NCI-H2081 (cell line): ENCODE measurements around the gene RAPGEF1.

ENCODE experiments used
- DNase-seq, 2 experiments: peaks; one replicate each; lab custom pipeline; 2025; lab: John Stamatoyannopoulos, UW

RAPGEF1 gene

DNA sequence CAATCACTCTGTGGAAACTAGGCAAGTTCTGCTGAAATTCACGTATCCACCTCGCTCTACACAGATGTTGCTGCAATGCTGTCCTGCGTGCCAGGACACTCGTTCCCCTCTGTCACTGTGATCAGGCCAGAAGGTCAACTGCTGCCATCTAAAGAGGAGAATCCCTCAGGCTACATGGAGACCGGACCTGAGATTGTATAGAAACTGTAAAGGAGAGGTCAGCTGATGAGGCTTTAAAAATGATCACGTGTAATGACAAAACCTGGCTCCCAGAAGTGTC lies 114.4 kb downstream of the RAPGEF1 start:
- no peak for DNase-seq

DNA sequence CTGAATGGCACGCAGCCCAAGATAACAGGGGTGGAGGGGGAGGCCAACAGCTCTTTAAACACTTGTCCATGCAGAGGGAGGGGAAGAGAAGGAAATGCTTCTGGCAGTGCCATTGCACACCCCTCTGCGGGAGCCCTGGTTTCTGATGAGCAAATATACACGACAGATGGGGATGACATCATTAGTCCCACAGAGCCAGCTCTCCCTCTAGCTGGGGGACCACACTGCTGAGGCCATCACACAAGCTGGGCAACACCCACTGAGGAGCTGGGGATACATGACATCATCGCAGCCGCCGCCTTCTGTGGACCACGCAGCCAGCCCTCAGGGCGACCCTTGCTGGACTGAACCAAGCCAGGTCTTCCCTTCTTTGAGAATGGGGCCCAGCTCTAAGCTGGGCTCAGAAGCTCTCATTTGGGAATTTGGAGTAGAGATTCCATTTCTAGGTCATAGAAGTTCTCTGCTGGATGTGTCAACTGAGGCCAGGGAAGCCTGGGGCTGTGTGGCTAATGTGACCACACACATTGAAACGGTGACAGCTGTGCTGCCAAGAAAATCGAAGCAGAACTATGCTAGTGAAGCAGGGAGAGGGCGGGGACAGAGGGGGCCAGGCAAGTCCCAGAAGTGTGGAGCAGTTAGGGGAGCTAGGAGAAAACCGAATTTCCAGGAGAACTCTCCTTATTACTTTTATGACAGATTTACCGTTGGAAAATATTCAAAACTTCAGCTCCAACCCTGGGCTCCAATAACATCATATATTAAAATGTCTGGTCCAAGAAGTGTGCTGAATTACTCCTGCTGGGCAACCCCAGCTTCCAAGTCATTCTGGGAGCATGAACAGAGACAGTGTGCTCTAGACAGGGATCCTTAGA lies 115.0 kb downstream of the RAPGEF1 start:
- DNase-seq = peak in 1 of 2 experiments; percentile 35

DNA sequence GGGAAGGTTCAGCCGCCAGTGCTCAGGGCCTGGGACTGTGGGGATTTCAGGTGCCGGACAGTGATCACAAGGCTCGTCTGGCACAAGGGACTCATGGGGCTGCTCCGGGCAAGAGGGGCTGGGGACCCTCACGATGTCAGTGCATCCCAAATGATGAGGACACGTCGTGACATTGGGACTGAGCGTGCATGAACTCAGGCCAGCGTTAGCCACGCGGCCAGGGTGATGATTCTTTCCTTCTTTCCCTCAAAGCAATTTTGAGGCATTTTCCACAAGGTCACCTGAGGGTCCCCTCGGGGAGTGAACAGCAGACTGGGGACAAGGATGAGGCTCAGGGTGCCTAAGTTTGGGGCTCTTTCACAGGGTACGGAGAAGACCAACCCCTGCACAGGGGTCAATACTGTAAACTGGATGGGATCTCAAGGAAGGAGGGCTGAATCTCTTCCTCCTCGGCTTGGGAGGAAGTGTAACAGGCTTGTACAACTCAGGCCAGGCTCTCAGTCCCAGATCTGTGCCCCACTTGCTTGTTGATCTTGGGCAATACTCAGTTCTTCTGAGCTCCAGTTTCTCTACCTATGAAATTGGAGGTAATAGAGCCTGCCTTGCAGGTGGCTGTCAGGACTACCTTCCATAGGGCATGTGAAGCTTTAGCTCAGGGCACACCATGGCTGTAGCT lies 116.1 kb downstream of the RAPGEF1 start:
- no peak for DNase-seq

DNA sequence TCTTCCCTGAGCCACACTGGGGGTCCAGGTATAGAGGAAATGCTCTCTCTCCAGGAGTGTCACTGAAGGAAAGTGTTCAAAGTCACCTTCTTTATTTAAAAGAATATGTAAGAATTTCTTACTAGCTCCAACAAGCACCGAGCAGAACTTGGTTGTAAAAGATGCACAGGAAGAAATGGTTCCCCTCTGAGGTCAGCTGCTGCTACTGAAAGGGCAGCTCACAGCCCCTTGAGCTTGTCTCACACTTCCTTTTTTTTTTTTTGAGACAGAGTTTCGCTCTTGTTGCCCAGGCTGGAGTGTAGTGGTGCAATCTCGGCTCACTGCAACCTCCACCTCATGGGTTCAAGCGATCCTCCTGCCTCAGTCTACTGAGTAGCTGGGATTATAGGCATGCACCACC lies 117.4 kb downstream of the RAPGEF1 start:
- DNase-seq = no peak

DNA sequence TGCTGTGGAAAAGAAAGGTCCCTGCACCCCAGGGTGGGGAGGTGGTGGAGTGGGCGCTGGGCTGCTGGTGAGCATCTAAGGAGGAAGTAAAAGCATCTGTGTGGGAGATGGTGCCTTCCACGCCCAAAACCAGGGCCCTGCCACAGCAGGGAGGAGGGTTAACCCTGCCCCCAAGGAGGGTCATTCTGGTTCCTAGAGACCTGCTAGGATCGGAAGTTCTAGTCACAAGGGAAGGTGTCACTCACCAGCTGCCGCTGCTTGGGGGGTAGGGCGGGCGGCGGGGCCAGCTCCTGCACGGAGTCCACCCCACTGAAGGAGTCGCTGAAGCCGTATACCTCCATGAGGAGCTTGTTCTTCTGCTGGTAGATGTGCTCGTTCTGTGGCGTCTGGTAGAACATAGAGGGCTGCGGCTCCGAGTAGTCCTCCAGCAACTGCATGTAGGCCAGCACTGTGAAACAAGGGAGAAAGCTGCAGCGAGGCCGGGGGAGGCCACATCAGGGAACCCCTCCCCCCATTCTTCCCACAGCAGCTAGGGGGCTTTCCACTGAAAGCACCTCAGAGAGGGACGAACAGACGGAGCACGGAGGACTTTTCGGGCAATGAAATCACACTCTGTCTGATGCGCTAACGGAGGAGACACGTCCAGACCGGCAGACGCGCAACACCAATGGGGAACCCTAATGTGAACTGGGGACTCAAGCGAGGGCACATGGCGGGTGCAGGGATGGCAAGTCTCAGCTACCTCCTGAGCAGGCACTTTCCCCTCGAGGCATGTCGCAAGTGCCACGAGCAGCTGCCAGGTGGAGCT lies 118.1 kb downstream of the RAPGEF1 start:
- no peak for DNase-seq

DNA sequence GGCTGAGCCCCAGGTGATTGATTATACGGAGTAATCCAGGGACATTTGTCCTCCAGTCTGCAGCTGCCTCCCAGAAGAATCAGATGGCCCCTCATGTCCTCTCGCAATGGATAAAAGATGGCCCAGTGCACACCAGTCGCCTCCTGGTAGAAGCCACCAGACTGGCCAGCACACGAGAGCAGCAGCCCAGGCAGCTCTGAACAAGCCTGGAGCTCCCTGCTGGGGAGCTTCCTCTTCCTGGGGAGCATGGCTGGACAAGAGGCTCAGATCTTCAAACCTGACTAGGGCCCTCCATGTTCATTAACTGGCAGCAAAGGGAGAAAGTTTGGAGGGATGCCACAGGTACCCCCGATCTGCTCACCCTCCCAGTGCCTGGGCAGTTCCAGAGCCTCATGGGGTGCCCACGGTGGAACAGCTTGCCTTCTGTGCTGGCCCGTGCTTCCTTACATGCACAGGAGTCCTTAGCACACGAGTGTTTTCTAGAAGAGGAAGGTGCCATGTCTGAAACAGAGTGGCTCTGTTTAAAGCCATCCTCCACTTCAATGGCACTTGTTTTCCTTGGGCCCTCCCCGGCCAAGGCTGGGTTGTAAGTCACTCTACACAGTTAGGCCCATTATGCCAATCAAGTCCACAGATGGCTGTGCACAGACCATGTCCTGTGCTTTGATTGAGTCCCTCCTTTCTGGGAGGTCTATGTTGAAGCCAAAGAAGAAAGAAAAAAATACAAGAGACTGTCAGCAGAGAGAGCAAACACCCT lies 118.9 kb downstream of the RAPGEF1 start:
- no peak for DNase-seq

DNA sequence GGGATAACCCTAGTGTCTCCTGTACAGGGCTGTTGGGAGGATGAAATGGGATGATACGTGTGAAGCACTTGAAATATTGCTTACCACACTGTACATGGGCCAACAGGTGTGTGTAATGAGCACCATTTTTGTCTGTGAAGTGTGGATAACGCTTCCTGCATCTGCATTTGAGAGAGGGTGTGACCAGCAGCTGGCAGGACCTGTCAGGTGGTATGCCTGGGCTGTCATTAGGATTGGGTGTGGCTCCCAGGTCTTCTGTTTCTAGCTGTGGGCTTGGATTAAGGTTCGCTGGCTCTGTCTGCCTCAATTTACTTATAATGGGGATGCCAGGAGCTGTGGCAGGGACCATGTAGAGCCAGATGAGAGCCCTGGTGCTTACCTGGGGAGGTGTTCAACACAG lies 120.2 kb downstream of the RAPGEF1 start:
- DNase-seq = no peak

DNA sequence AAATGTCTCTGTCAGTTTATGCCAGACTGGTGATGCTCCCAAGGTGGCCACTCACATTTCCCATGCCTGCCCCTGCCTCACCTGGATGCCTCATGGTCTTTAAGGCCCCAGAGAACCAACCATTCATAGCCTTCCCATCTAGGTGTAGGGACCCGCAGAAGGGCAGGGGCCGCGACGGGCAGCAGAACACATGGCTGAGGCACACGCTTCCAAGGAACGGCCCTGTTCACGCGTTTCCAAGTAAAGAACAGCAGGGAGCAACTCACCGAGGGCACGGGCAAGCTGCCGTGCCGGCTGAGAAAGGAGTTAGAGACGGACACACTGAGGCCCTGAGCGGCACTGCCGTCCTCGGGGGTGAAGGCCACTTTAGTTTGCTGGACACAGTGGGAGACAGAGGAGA lies 121.1 kb downstream of the RAPGEF1 start:
- no peak for DNase-seq

DNA sequence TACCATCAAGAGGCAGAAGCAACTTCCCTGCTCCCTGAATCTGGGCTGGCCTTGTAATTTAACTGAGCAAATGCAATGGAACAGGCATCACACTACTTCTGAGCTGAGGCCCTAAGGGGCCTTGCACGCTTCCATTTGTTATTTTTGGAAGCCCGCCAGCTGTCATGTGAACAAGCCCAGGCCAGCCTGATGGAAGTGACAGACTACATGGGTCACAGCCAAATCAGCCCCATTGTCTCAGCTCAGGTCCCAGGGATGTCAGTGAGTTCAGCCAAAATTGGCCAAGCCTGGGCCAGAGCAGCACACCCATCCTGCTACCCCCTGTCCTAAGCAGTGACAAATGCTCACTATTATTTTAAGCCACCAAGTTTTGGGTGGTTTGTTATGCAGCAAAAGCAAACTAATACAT lies 121.8 kb downstream of the RAPGEF1 start:
- DNase-seq = peak; percentile 54 to 56

DNA sequence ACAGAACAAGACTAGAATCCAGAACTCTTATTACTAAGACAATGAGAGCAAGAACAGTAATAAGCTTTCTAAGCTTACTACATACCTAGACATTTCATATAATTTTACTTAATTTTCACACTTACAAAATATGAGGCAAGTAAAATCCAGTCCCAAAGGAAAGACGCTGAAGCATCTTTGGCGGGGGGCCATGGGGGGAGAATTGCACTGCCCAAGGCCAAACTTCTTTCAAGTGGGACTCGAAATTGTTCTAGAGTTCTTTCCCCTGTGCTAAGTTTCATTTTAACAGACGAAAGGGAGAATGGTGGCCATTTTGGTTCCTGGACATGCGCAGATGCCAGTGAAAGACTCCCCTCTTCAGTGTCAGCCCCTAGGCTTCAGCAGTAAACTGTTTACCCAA lies 122.3 kb downstream of the RAPGEF1 start:
- no peak for DNase-seq

DNA sequence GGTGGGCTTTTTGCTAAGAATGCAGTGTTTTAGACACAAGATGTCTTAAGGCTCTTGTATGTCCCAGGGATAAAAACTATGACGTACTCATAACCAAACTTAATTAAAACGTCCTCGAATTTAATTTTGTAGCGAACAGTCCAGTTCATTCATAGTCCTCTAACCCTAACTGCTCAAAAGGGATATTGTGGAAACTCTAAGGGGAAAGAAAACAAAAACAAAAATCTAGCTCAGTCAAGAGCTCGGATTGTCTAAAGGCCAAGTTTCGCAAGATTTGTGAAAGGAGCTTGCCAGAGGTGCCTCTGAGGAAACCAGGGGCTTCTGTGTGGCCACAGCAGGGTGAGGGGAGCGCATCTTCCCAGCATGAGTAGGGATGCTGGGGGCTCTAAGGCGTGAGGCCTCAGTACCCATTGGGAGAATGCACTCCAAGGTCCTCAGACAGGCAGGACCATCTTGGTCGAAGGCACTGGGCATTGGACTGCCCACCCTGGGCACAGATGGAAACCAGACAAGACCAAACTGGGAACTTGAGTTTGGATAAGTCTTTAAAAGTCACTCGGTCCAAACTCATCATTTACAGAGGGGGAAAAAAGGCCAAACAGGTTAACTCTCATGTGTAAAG lies 122.8 kb downstream of the RAPGEF1 start:
- no peak for DNase-seq

DNA sequence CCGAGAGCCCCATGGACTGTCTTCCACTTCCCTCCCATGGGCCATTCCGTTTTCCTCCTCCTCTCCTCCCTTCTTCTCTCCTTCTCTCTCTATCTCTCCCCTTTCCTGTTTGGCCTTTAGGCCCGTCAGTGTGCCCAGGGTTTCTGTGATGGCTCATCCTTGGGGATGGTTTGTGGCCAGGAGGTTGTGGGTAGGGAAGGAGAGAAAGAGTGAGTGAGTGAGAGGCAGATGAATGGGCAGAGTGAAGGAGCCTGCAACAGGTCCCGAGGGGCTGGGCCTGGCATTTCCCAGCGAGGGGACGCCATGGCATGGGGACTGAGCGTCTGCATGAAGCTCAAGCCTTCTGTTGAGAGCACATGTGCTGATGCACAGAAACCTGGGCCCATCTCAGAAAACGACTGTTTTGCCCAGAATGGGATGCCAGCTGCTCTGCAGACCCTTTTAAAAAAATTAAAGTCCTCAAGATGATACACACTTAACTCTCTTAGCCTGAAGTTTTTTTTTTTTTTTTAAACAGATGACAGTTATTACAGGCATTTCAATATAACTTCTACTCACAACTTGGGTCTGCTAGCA lies 125.4 kb downstream of the RAPGEF1 start:
- no peak for DNase-seq

DNA sequence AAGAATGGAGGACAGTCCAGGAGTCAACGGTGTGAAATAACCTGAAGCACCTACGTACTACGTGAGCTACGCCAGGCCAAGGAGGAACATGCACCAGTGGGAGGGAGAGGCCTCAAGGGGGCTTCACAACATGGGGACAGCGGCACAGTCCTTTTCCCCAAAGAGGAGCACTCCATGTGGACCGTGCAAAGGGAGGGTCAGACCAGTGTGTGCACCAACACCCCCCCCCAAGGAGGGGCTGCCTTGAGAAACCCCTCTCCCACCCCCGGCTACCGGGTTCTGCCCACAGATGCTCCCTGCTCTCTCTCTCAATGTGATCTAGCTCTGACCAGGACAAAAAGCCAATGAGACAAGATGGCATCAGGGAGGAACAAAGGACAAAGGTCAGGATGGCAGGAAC lies 126.0 kb downstream of the RAPGEF1 start:
- DNase-seq = no peak

DNA sequence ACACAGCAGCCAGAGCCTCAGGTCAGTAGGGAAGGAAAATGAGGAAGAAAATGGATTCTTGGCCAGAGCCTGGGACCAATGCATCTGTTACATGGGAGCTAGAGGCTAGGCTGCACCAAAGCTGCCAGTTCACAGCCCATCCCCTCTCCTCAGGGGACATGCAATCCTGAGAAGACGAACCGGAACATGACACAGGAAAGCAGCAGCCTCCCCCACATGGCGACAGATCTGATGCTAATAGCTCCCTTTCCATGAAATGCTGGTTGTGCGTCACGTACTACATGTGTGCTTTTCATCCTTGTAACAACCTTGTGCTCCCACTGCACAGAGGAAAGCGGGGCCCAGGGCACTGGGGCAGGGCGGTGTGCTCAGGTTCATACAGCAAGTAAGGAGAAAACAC lies 127.0 kb downstream of the RAPGEF1 start:
- DNase-seq = no peak

DNA sequence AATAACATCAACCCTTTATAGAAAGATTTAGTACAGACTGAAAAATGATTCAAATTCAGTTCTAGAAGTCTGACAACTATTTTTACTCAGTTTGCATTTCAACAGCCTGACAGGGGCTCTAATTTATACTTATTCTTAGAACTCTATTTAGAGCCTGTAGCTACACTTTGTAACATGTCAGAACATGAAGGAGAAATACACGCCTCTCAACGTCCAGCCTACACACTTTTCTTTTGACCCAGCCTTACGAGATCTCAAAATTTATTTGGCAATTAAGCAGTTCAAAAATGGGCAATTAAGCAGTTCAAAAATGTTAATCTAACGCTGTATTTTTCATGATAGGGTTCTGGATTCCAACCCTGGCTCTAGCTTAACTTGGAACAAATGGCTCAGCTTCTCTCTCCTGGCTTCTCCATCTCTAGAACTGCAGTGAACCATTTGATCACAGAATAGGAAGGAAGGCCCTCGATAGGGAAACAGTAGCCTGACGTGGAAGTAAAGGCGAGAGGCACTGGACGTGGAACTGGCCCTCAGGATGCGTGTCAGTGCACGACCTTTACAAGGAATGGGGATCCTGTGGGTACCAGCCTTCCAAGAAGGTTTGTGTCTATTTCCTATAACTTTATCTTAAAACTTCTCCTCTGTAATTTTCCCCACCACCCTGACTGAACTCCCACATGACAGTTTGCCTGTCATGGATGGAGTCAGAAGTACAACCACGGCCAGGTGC lies 128.1 kb downstream of the RAPGEF1 start:
- no peak for DNase-seq

DNA sequence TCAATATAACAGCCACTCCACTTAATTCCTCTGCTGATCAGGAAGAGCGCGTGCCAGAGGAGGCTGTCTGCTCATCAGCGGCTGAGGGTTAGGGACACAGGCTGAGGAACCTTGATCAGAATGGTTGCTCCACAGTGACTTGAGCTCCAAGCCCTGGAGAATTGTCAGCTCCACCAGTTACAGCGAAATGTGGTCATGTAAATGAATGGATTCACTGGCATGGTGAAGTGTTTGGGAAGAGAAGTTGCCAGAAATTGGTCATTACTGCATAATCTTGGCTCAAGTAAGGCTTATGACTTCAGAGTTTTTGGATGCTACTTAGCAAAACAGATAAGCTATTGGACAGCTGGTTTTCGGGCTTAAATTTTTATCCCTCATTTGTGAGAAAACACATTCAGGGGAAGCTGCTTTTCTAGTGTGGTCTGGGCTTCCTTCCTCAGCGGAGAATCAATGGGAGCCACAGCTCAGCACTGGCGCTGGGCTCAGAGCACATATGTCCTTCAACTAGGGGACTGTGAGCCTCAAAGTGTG lies 129.6 kb downstream of the RAPGEF1 start:
- DNase-seq = no peak

DNA sequence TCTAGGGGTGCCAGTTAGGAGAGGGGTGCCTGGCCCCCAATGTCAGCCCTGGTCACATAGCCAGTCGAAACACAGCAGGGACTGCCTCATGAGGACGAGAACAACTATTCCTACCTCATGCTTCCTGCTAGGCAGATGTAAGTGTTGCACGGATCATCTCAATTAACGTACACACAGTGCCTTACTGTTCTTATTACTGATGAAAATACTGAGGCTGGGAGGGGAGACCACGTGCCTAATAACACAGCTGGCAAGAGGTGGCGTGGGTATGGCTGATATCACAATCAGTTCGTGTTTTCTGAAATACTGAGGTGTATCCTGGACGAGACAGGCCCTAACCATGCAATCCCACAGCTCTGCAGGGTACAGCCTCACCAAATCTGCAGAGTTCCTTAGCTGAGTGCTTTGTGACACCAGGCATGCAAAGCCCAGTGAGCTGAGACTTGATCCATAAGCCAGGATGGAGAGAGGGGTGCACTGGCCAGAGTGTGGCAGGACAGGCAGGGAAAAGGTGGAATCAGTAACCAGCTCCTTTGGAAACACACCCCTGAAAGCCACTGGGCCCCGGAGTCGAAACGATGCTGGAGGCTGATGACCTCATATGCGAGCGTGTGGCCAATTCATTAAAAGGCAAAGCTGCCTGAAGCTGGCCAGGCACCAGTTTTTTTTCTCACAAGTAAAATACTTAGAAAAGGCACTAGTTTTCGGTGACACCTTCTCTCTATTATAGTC lies 130.6 kb downstream of the RAPGEF1 start:
- DNase-seq = no peak

DNA sequence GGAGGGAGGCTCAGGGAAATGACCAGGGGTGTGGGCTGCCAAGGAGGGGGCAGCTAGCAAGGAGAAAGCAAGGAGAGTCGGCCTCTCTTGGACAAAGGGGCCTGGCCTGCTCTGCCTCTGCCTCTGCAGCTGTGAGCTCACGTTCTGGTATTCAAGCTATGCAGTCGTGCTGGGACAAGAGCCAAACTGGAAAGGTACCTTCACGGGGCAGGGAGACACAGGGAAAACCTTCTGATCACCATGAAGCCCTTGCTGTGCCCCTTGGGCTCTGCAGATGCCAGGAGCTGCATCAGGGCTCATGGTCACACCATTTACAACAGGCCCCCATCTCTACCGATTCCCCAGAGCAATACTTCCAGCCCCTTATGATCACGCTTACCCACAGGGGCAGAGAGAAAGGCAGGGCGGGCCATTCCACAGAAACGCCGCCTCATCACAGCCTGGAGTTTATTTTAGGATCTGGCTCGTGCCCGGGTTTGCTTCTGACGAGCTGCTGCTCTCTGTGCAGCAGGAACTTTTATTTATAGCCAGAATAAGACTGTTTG lies 131.3 kb downstream of the RAPGEF1 start:
- no peak for DNase-seq

DNA sequence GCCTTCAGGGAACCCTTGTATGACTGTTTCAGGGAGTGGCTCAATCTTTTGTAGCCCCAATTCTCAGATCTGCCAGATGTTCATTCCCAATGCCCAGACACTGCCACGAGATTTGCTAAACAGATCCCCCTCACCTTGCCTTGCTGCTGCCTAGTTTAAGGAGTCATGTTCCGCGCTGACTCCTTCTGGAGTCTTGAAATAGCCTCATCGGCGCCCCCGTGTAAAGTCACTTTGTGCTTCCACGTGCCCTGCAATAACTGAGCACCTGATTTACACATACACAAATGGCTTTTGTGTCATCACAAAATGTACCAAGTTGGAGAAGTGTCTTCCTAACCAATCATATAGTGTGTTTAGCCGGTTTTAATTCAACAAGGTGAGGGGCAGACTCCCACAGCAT lies 132.3 kb downstream of the RAPGEF1 start:
- no peak for DNase-seq
